ENCODE measurements around the gene SIGLEC7. TPM values are rescaled to one million over a fixed set of nuclear protein-coding genes. Genes with fewer than 3 reads are reported as not detected.

Gene SIGLEC7
- total RNA-seq, 1 donor from 2014 or later = 0.87 TPM

- ATAC-seq = no peak
- no peak for DNase-seq (ENCODE audit: missing footprints)
- intact Hi-C loops (cut with DNase I) = no loop called here
These were observed 44.2 kb downstream of the SIGLEC7 start for GRCh38 chr19:51186323-51186722.

GRCh38 chr19:51187395-51188226, 45.5 kb downstream of the SIGLEC7 start:
- ATAC-seq (no peak), DNase-seq (ENCODE audit: missing footprints) (no peak)
- intact Hi-C loops (cut with DNase I) = no loop called here

- DNase-seq (ENCODE audit: missing footprints) = no peak
- ATAC-seq = no peak
- intact Hi-C loops (cut with DNase I) = no loop called here
These were observed 46.1 kb downstream of the SIGLEC7 start for GRCh38 chr19:51188227-51188559.

- no peak for DNase-seq (ENCODE audit: missing footprints)
- no peak for ATAC-seq
- intact Hi-C loops (cut with DNase I) = no loop called here
These were observed 50.6 kb downstream of the SIGLEC7 start for GRCh38 chr19:51192689-51193088.

GRCh38 chr19:51194527-51195315, 52.6 kb downstream of the SIGLEC7 start:
- intact Hi-C loops (cut with DNase I) = no loop called here
- ATAC-seq = no peak
- no peak for DNase-seq (ENCODE audit: missing footprints)

GRCh38 chr19:51195316-51195586, 53.1 kb downstream of the SIGLEC7 start:
- intact Hi-C loops (cut with DNase I) = no loop called here
- ATAC-seq = no peak
- DNase-seq (ENCODE audit: missing footprints) = no peak

GRCh38 chr19:51195616-51196015, 53.5 kb downstream of the SIGLEC7 start:
- intact Hi-C loops (cut with DNase I) = no loop called here
- no peak for ATAC-seq
- DNase-seq (ENCODE audit: missing footprints) = no peak

- ATAC-seq (no peak), DNase-seq (ENCODE audit: missing footprints) (no peak)
- intact Hi-C loops (cut with DNase I) = no loop called here
These were observed 54.1 kb downstream of the SIGLEC7 start for GRCh38 chr19:51196181-51196580.

GRCh38 chr19:51198641-51199040, 56.5 kb downstream of the SIGLEC7 start:
- intact Hi-C loops (cut with DNase I) = no loop called here
- ATAC-seq = no peak
- no peak for DNase-seq (ENCODE audit: missing footprints)

GRCh38 chr19:51200071-51200666, 58.1 kb downstream of the SIGLEC7 start:
- ATAC-seq (no peak), DNase-seq (ENCODE audit: missing footprints) (no peak)
- intact Hi-C loops (cut with DNase I) = no loop called here

GRCh38 chr19:51201712-51202111, 59.6 kb downstream of the SIGLEC7 start:
- ATAC-seq = no peak
- DNase-seq (ENCODE audit: missing footprints) = no peak
- intact Hi-C loops (cut with DNase I) = no loop called here

Other genes starting within 250 kb of the SIGLEC7 start
- gene KLK4, start 230.9 kb upstream of the SIGLEC7 start, total RNA-seq = not detected
- gene KLK5, start 189.3 kb upstream of the SIGLEC7 start, total RNA-seq = not detected
- gene KLK6, start 172.7 kb upstream of the SIGLEC7 start, total RNA-seq = not detected
- gene KLK7, start 158.4 kb upstream of the SIGLEC7 start, total RNA-seq = not detected
- not detected for gene KLK8, start 140.7 kb upstream of the SIGLEC7 start, total RNA-seq
- not detected for gene KLK10, start 122.6 kb upstream of the SIGLEC7 start, total RNA-seq
- not detected for gene KLK11, start 115.7 kb upstream of the SIGLEC7 start, total RNA-seq
- not detected for gene KLK12, start 107.3 kb upstream of the SIGLEC7 start, total RNA-seq
- not detected for gene KLK13, start 77.2 kb upstream of the SIGLEC7 start, total RNA-seq
- gene KLK14, start 59.4 kb upstream of the SIGLEC7 start, total RNA-seq = 2.8 TPM
- gene CTU1, start 33.9 kb upstream of the SIGLEC7 start, total RNA-seq = 5.2 TPM
- gene SIGLEC9, start 17.4 kb upstream of the SIGLEC7 start, total RNA-seq = 2.9 TPM
- gene CD33, start 82.8 kb downstream of the SIGLEC7 start, total RNA-seq = 6.5 TPM
- gene SIGLECL1, start 108.8 kb downstream of the SIGLEC7 start, total RNA-seq = not detected
- not detected for gene IGLON5, start 169.3 kb downstream of the SIGLEC7 start, total RNA-seq
- 0.51 TPM for gene VSIG10L, start 199.8 kb downstream of the SIGLEC7 start, total RNA-seq
- 497 TPM for gene ETFB, start 224.1 kb downstream of the SIGLEC7 start, total RNA-seq
- 1.7 TPM for gene CLDND2, start 226.7 kb downstream of the SIGLEC7 start, total RNA-seq
- gene NKG7, start 230.4 kb downstream of the SIGLEC7 start, total RNA-seq = 3.5 TPM
- gene LIM2, start 245.7 kb downstream of the SIGLEC7 start, total RNA-seq = not detected
- not detected for gene C19orf84, start 248.3 kb downstream of the SIGLEC7 start, total RNA-seq